Fibroblast of peridontal ligament (primary cell): ENCODE results near the gene FAM156B.
"Not testable (repeated sequence)": the region's sequence is repeated elsewhere in the genome, so short reads cannot be mapped to it uniquely, and the experiment has no call there.

ENCODE experiments used
- DNase-seq: peaks from one replicate; pipeline ENCODE4 v3.0.0-alpha.2; 2010; ENCODE audit errors: extremely low read depth

Gene FAM156B

GRCh38 chrX:52923781-52924241, 26.7 kb downstream of the FAM156B start:
- DNase-seq, result peak; percentile 52

GRCh38 chrX:52930214-52930613, 33.1 kb downstream of the FAM156B start:
- DNase-seq, result not testable (repeated sequence)

GRCh38 chrX:52933213-52933612, 36.1 kb downstream of the FAM156B start:
- no peak for DNase-seq

GRCh38 chrX:52933976-52934703, 37.0 kb downstream of the FAM156B start:
- no peak for DNase-seq

- peak; percentile 92 for DNase-seq
Observed at GRCh38 chrX:52934704-52935469, 37.8 kb downstream of the FAM156B start.

- DNase-seq, result not testable (repeated sequence)
Observed at GRCh38 chrX:52935470-52935784, 38.3 kb downstream of the FAM156B start.

GRCh38 chrX:52940704-52941103, 43.6 kb downstream of the FAM156B start:
- DNase-seq, result not testable (repeated sequence)

- DNase-seq, result not testable (repeated sequence)
Observed at GRCh38 chrX:52941728-52942127, 44.6 kb downstream of the FAM156B start.

- DNase-seq, result not testable (repeated sequence)
Observed at GRCh38 chrX:52945838-52946494, 48.8 kb downstream of the FAM156B start.

- not testable (repeated sequence) for DNase-seq
Observed at GRCh38 chrX:52947501-52947900, 50.4 kb downstream of the FAM156B start.

- DNase-seq, result not testable (repeated sequence)
Observed at GRCh38 chrX:52948265-52948664, 51.1 kb downstream of the FAM156B start.

GRCh38 chrX:52949325-52949724, 52.2 kb downstream of the FAM156B start:
- DNase-seq, result not testable (repeated sequence)

GRCh38 chrX:52949884-52950283, 52.8 kb downstream of the FAM156B start:
- DNase-seq, result not testable (repeated sequence)
